Activated naive CD4-positive, alpha-beta T cell treated with anti-CD3 and anti-CD28 coated beads, Interleukin-2, amount 10 ng/mL, durations not matched to agents 7 days and 5 days (primary cell): Measurements from ENCODE around the gene TACC2.

Experiments
- CTCF ChIA-PET: fragments of 350-600 bp; sonication (Branson Sonifier 250); formaldehyde crosslinking; loops from one replicate; lab custom pipeline; 2021; ENCODE audit warnings: antibody characterized with exemption; lab: Charles Lee
- DNase-seq: peaks from one replicate; pipeline ENCODE4 v3.0.0-alpha.2; 2020
- H3K27ac Mint-ChIP-seq: one replicate; pipeline ENCODE4 v1.8.0; 2021; ENCODE audit warnings: mild to moderate bottlenecking, moderate library complexity, mixed read lengths
- H3K27me3 Mint-ChIP-seq: one replicate; pipeline ENCODE4 v1.8.0; 2021; ENCODE audit warnings: mild to moderate bottlenecking, mixed read lengths
- H3K36me3 Mint-ChIP-seq: one replicate; pipeline ENCODE4 v1.8.0; 2021; ENCODE audit warnings: mixed read lengths
- H3K4me1 Mint-ChIP-seq: one replicate; pipeline ENCODE4 v1.8.0; 2021; ENCODE audit warnings: mixed read lengths
- H3K4me3 Mint-ChIP-seq: one replicate; pipeline ENCODE4 v1.8.0; 2021; ENCODE audit warnings: mild to moderate bottlenecking, moderate library complexity, mixed read lengths
- H3K9me3 Mint-ChIP-seq: one replicate; pipeline ENCODE4 v1.8.0; 2021; ENCODE audit warnings: mixed read lengths

The TACC2 gene

GRCh38 chr10:122243550-122243949, 254.6 kb downstream of the TACC2 start:
- Mint-ChIP-seq H3K4me3 (no peak overlapping the region), H3K36me3 (no peaks in the 10 kb centered on the region), H3K27ac (no peak overlapping the region), H3K27me3 (no peaks in the 10 kb centered on the region), H3K9me3 (no peaks in the 10 kb centered on the region), H3K4me1 (no peaks in the 10 kb centered on the region)
- CTCF ChIA-PET, result no interaction called here
- no peak for DNase-seq

- Mint-ChIP-seq H3K4me3 (no peak overlapping the region), H3K27ac (no peak overlapping the region), H3K4me1 (no peaks in the 10 kb centered on the region), H3K9me3 (no peaks in the 10 kb centered on the region), H3K36me3 (no peaks in the 10 kb centered on the region), H3K27me3 (no peaks in the 10 kb centered on the region)
- CTCF ChIA-PET, result no interaction called here
- no peak for DNase-seq
These were observed 255.3 kb downstream of the TACC2 start for GRCh38 chr10:122244001-122244975.

GRCh38 chr10:122245136-122245535, 256.2 kb downstream of the TACC2 start:
- Mint-ChIP-seq H3K27me3 (no peaks in the 10 kb centered on the region), H3K9me3 (no peaks in the 10 kb centered on the region), H3K27ac (no peak overlapping the region), H3K4me3 (no peak overlapping the region), H3K36me3 (no peaks in the 10 kb centered on the region), H3K4me1 (no peaks in the 10 kb centered on the region)
- DNase-seq, result no peak
- CTCF ChIA-PET, result no interaction called here

- no peaks in the 10 kb centered on the region for H3K27me3 Mint-ChIP-seq
- CTCF ChIA-PET, result no interaction called here
- H3K9me3 Mint-ChIP-seq, result no peaks in the 10 kb centered on the region
- H3K4me1 Mint-ChIP-seq, result no peaks in the 10 kb centered on the region
- H3K4me3 Mint-ChIP-seq, result no peak overlapping the region
- no peak for DNase-seq
- H3K27ac Mint-ChIP-seq, result no peak overlapping the region
- H3K36me3 Mint-ChIP-seq, result no peaks in the 10 kb centered on the region
These were observed 256.9 kb downstream of the TACC2 start for GRCh38 chr10:122245897-122246296.

- H3K4me3 Mint-ChIP-seq, result no peak overlapping the region
- no peaks in the 10 kb centered on the region for H3K36me3 Mint-ChIP-seq
- no peak overlapping the region for H3K27ac Mint-ChIP-seq
- no peak for DNase-seq
- H3K9me3 Mint-ChIP-seq, result no peaks in the 10 kb centered on the region
- CTCF ChIA-PET, result no interaction called here
- no peaks in the 10 kb centered on the region for H3K4me1 Mint-ChIP-seq
- H3K27me3 Mint-ChIP-seq, result no peaks in the 10 kb centered on the region
These were observed 258.0 kb downstream of the TACC2 start for GRCh38 chr10:122246830-122247520.

GRCh38 chr10:122248356-122249302, 259.7 kb downstream of the TACC2 start:
- H3K9me3 Mint-ChIP-seq, result no peaks in the 10 kb centered on the region
- no peak overlapping the region for H3K27ac Mint-ChIP-seq
- no peaks in the 10 kb centered on the region for H3K4me1 Mint-ChIP-seq
- CTCF ChIA-PET, result no interaction called here
- peaks cover 8% of the 10 kb centered on the region for H3K27me3 Mint-ChIP-seq
- no peaks in the 10 kb centered on the region for H3K36me3 Mint-ChIP-seq
- no peak overlapping the region for H3K4me3 Mint-ChIP-seq
- DNase-seq, result no peak

GRCh38 chr10:122249303-122249850, 260.4 kb downstream of the TACC2 start:
- H3K9me3 Mint-ChIP-seq, result no peaks in the 10 kb centered on the region
- H3K27me3 Mint-ChIP-seq, result peaks cover 11% of the 10 kb centered on the region
- CTCF ChIA-PET, result no interaction called here
- no peak for DNase-seq
- no peak overlapping the region for H3K27ac Mint-ChIP-seq
- H3K4me1 Mint-ChIP-seq, result no peaks in the 10 kb centered on the region
- H3K36me3 Mint-ChIP-seq, result no peaks in the 10 kb centered on the region
- H3K4me3 Mint-ChIP-seq, result no peak overlapping the region

GRCh38 chr10:122249991-122250750, 261.2 kb downstream of the TACC2 start:
- Mint-ChIP-seq H3K4me1 (no peaks in the 10 kb centered on the region), H3K9me3 (no peaks in the 10 kb centered on the region), H3K27ac (no peak overlapping the region), H3K36me3 (no peaks in the 10 kb centered on the region), H3K4me3 (no peak overlapping the region), H3K27me3 (peaks cover 11% of the 10 kb centered on the region)
- no peak for DNase-seq
- CTCF ChIA-PET, result no interaction called here

GRCh38 chr10:122251459-122252255, 262.7 kb downstream of the TACC2 start:
- no peaks in the 10 kb centered on the region for H3K4me1 Mint-ChIP-seq
- no peak overlapping the region for H3K4me3 Mint-ChIP-seq
- H3K36me3 Mint-ChIP-seq, result no peaks in the 10 kb centered on the region
- H3K9me3 Mint-ChIP-seq, result no peaks in the 10 kb centered on the region
- CTCF ChIA-PET, result no interaction called here
- no peak overlapping the region for H3K27ac Mint-ChIP-seq
- no peak for DNase-seq
- peaks cover 11% of the 10 kb centered on the region for H3K27me3 Mint-ChIP-seq

- no peak overlapping the region for H3K27ac Mint-ChIP-seq
- H3K4me3 Mint-ChIP-seq, result no peak overlapping the region
- no peak for DNase-seq
- CTCF ChIA-PET, result no interaction called here
- H3K4me1 Mint-ChIP-seq, result no peaks in the 10 kb centered on the region
- H3K9me3 Mint-ChIP-seq, result no peaks in the 10 kb centered on the region
- H3K27me3 Mint-ChIP-seq, result peaks cover 11% of the 10 kb centered on the region
- no peaks in the 10 kb centered on the region for H3K36me3 Mint-ChIP-seq
These were observed 263.8 kb downstream of the TACC2 start for GRCh38 chr10:122252805-122253204.

GRCh38 chr10:122253605-122254004, 264.6 kb downstream of the TACC2 start:
- H3K4me1 Mint-ChIP-seq, result no peaks in the 10 kb centered on the region
- CTCF ChIA-PET, result no interaction called here
- H3K27me3 Mint-ChIP-seq, result peaks cover 14% of the 10 kb centered on the region

GRCh38 chr10:122254831-122255230, 265.9 kb downstream of the TACC2 start:
- DNase-seq, result no peak
- no peaks in the 10 kb centered on the region for H3K36me3 Mint-ChIP-seq
- no peak overlapping the region for H3K27ac Mint-ChIP-seq
- CTCF ChIA-PET, result interaction anchor here (3.0 kb wide), 1 partner anchor 13 kb away, joined by 8 read pairs; no protein-coding TSS in a partner anchor
- peaks cover 20% of the 10 kb centered on the region for H3K27me3 Mint-ChIP-seq
- no peaks in the 10 kb centered on the region for H3K4me1 Mint-ChIP-seq
- no peak overlapping the region for H3K4me3 Mint-ChIP-seq
- H3K9me3 Mint-ChIP-seq, result no peaks in the 10 kb centered on the region

More at GRCh38 chr10:122253605-122254004, 264.6 kb downstream of the TACC2 start:
- no peak for DNase-seq
- Mint-ChIP-seq H3K9me3 (no peaks in the 10 kb centered on the region), H3K27ac (no peak overlapping the region), H3K36me3 (no peaks in the 10 kb centered on the region), H3K4me3 (no peak overlapping the region)
